Panc1 (cell line): Measurements from ENCODE around the gene LRRC34. TPM values are rescaled to one million over a fixed set of nuclear protein-coding genes. Genes with fewer than 3 reads are reported as not detected.
A peak's percentile ranks its signal among the peaks of the same experiment; 100 is the strongest.

Experiments used
- ATAC-seq: fragments of 200-7000 bp; cut with Tn5 transposase; 2 replicates; pipeline ENCODE4 v1.9.1; 2020; ENCODE audit warnings: mild to moderate bottlenecking, moderate library complexity
- BruUV-seq: library from RNA; stranded (reverse); fragments of 400-500 nt; replicated peaks from 2 replicates; lab custom pipeline; 2021; lab: Mats Ljungman, UMichigan
- CTCF ChIA-PET: fragments of 300-600 bp; sonication (Branson Sonifier 250); formaldehyde crosslinking; loops from one replicate; lab custom pipeline; 2022; ENCODE audit warnings: antibody characterized with exemption; lab: Charles Lee
- POLR2A ChIA-PET: fragments of 300-600 bp; sonication (Branson Sonifier 250); formaldehyde crosslinking; loops from one replicate; lab custom pipeline; 2022; ENCODE audit warnings: antibody characterized with exemption; lab: Charles Lee
- DNase-seq: peaks from one replicate; pipeline ENCODE4 v3.0.0-alpha.2; 2010; ENCODE audit warnings: low read depth, low spot score
- H3K27ac ChIP-seq: 2 replicates; pipeline ENCODE4 v1.5.1; 2011; ENCODE audit warnings: mild to moderate bottlenecking, low read length, inconsistent platforms
- H3K27me3 ChIP-seq: fragments of 200-500 bp; sonication (Bioruptor generic); 2 replicates; pipeline ENCODE4 v1.6.0; 2014; ENCODE audit warnings: low read length, inconsistent platforms; ENCODE audit not compliant: control insufficient read depth, insufficient read depth
- H3K36me3 ChIP-seq: fragments of 200-500 bp; sonication (Bioruptor generic); 2 replicates; pipeline ENCODE4 v1.5.1; 2014; ENCODE audit warnings: inconsistent platforms, mild to moderate bottlenecking, low read length, moderate library complexity; ENCODE audit not compliant: control insufficient read depth, insufficient read depth
- H3K4me1 ChIP-seq: 2 replicates; pipeline ENCODE4 v1.5.1; 2011; ENCODE audit warnings: inconsistent platforms, mild to moderate bottlenecking, low read length, moderate library complexity; ENCODE audit not compliant: control insufficient read depth, insufficient read depth
- H3K4me3 ChIP-seq, 2 experiments: 2 replicates each; pipeline ENCODE4 v1.5.1; 2011 to 2012; ENCODE audit warnings: low read depth in 2 of 2, low read length in 2 of 2, mild to moderate bottlenecking in 2 of 2, inconsistent platforms in 1 of 2, moderate library complexity in 1 of 2
- H3K9me3 ChIP-seq: fragments of 200-500 bp; sonication (Bioruptor generic); 2 replicates; pipeline ENCODE4 v1.5.1; 2014; ENCODE audit warnings: low read depth, mild to moderate bottlenecking, inconsistent platforms, low read length, moderate library complexity; ENCODE audit not compliant: control insufficient read depth, insufficient read depth
- CTCF ChIP-seq: fragments of 450-650 bp; IDR thresholded peaks from 2 replicates; pipeline ENCODE4 v1.5.1; 2017; ENCODE audit warnings: mild to moderate bottlenecking
- POLR2AphosphoS5 ChIP-seq: IDR thresholded peaks from 2 replicates; pipeline ENCODE4 v1.6.1; 2012; ENCODE audit warnings: mild to moderate bottlenecking, low read depth, low read length, moderate library complexity
- REST ChIP-seq, 2 experiments: IDR thresholded peaks; 2 replicates each; pipeline ENCODE4 v1.6.1; 2011 to 2012; ENCODE audit warnings: low read depth in 2 of 2, control low read depth in 1 of 2, low read length in 1 of 2, mild to moderate bottlenecking in 1 of 2, moderate library complexity in 1 of 2; ENCODE audit not compliant: insufficient read depth in 1 of 2
- SIN3A ChIP-seq: IDR thresholded peaks from 2 replicates; pipeline ENCODE4 v1.6.1; 2012; ENCODE audit warnings: low read depth, mild to moderate bottlenecking, low read length, moderate library complexity, borderline replicate concordance; ENCODE audit not compliant: insufficient read depth
- TCF7L2 ChIP-seq: IDR thresholded peaks from 2 replicates; pipeline ENCODE4 v1.6.1; 2011; ENCODE audit warnings: mild to moderate bottlenecking, low read depth, low read length, inconsistent platforms
- in situ Hi-C: cut with HindIII; loops from 2 replicates; pipeline ENCODE4 v1.10.0; 2016; ENCODE audit warnings: low sequenced_read_pairs, low pct_unique_long_range_greater_than_20kb
- intact Hi-C: fragments of 100-400 bp; cut with micrococcal nuclease; formaldehyde crosslinking; loops from one replicate; pipeline ENCODE4 v1.10.0; 2022; ENCODE audit not compliant: unreplicated experiment
- total RNA-seq: library from RNA; stranded (reverse); gene quantifications from one replicate; pipeline ENCODE4 v1.2.1, GENCODE V29; 2021; ENCODE audit not compliant: unreplicated experiment

LRRC34 gene
- total RNA-seq, 1 experiment from 2014 or later = 1.2 TPM

GRCh38 chr3:169746924-169747323, 65.8 kb downstream of the LRRC34 start:
- no peak for DNase-seq
- CTCF ChIA-PET = interaction anchor here (0.6 kb wide), 1 partner anchor 706 kb away, joined by 7 read pairs; no protein-coding TSS in a partner anchor
- H3K9me3 ChIP-seq = no peaks in the 10 kb centered on the region
- no TSS peak for BruUV-seq
- no peaks in the 10 kb centered on the region for H3K36me3 ChIP-seq
- H3K4me3 ChIP-seq = no peak overlapping the region
- no peaks in the 10 kb centered on the region for H3K4me1 ChIP-seq
- intact Hi-C loops = loop anchor here (5.0 kb wide), 1 partner anchor 600 kb away; no protein-coding TSS in a partner anchor
- TF ChIP-seq REST (IDR thresholded peaks at IDR 0.05; ENCODE audit: insufficient read depth in 1 of 2, low read depth in 2 of 2, low read length in 1 of 2) (no peak), POLR2AphosphoS5 (no peak), TCF7L2 (no peak), CTCF (no peak)
- H3K27me3 ChIP-seq = peaks cover 42% of the 10 kb centered on the region
- POLR2A ChIA-PET = no interaction called here
- ATAC-seq = 0 out of 2 replicates have a peak, but pooled peaks have one; percentile 29
- no peak overlapping the region for H3K27ac ChIP-seq
- in situ Hi-C loops = no loop called here

- Histone ChIP-seq H3K4me1 (no peaks in the 10 kb centered on the region), H3K36me3 (no peaks in the 10 kb centered on the region), H3K27ac (no peak overlapping the region), H3K9me3 (no peaks in the 10 kb centered on the region), H3K27me3 (peaks cover 34% of the 10 kb centered on the region), H3K4me3 (no peak overlapping the region)
- TF ChIP-seq POLR2AphosphoS5 (no peak), REST (IDR thresholded peaks at IDR 0.05; ENCODE audit: insufficient read depth in 1 of 2, low read depth in 2 of 2, low read length in 1 of 2) (no peak), SIN3A (no peak), TCF7L2 (no peak), CTCF (peak; percentile 55; the same call in 1 of the 2 replicates)
- DNase-seq = no peak
- BruUV-seq = no TSS peak
- ChIA-PET POLR2A (interaction anchor here (0.7 kb wide), 1 partner anchor 714 kb away, joined by 3 read pairs; no protein-coding TSS in a partner anchor), CTCF (interaction anchor here (1.1 kb wide), 1 partner anchor 80 kb away, joined by 3 read pairs; no protein-coding TSS in a partner anchor)
- in situ Hi-C loops (no loop called here), intact Hi-C loops (loop anchor here (1.0 to 5.0 kb wide), 2 partner anchors 597 to 611 kb away; no protein-coding TSS in a partner anchor)
- ATAC-seq = no peak
Measured at GRCh38 chr3:169744366-169745054, 68.2 kb downstream of the LRRC34 start.
